BJ (cell line): ENCODE results near the gene DNAI4. TPM values are rescaled to one million over a fixed set of nuclear protein-coding genes. Genes with fewer than 3 reads are reported as not detected.

Source experiments
- CTCF ChIA-PET: fragments of 350-600 bp; formaldehyde crosslinking; extraction: SDS; loops from one replicate; lab custom pipeline; 2021; ENCODE audit warnings: antibody characterized with exemption, inconsistent platforms; lab: Yijun Ruan, JAX
- POLR2A ChIA-PET: fragments of 300-600 bp; sonication (Branson Sonifier 250); formaldehyde crosslinking; extraction: SDS; loops from one replicate; lab custom pipeline; 2021; ENCODE audit warnings: antibody characterized with exemption; lab: Charles Lee
- DNase-seq: peaks from one replicate; pipeline ENCODE4 v3.0.0-alpha.2; 2011; ENCODE audit warnings: low read depth
- H3K27me3 ChIP-seq: 2 replicates; pipeline ENCODE4 v1.6.0; 2011; ENCODE audit warnings: low read length; ENCODE audit not compliant: control insufficient read depth, insufficient read depth
- H3K36me3 ChIP-seq: 2 replicates; pipeline ENCODE4 v1.5.1; 2011; ENCODE audit warnings: low read length; ENCODE audit not compliant: control insufficient read depth, insufficient read depth
- H3K4me3 ChIP-seq: 2 replicates; pipeline ENCODE4 v1.5.1; 2011; ENCODE audit warnings: low read depth, mild to moderate bottlenecking, control low read depth, low read length
- polyA plus RNA-seq: library from polyadenylated mRNA; depleted of rRNA; stranded (reverse); fragments of >200 nt; gene quantifications from 2 replicates; pipeline ENCODE4 v1.2.3, GENCODE V29; 2011; rRNA removed
- TF ChIP-seq, protein P1 (sequence below): IDR thresholded peaks from 2 replicates; pipeline ENCODE4 v1.5.1; 2011; ENCODE audit warnings: low read depth, mild to moderate bottlenecking, control low read depth, inconsistent platforms, low read length, moderate library complexity; ENCODE audit not compliant: insufficient read depth

DNAI4 gene
- polyA plus RNA-seq, 1 experiment, result 1.3 TPM

DNA sequence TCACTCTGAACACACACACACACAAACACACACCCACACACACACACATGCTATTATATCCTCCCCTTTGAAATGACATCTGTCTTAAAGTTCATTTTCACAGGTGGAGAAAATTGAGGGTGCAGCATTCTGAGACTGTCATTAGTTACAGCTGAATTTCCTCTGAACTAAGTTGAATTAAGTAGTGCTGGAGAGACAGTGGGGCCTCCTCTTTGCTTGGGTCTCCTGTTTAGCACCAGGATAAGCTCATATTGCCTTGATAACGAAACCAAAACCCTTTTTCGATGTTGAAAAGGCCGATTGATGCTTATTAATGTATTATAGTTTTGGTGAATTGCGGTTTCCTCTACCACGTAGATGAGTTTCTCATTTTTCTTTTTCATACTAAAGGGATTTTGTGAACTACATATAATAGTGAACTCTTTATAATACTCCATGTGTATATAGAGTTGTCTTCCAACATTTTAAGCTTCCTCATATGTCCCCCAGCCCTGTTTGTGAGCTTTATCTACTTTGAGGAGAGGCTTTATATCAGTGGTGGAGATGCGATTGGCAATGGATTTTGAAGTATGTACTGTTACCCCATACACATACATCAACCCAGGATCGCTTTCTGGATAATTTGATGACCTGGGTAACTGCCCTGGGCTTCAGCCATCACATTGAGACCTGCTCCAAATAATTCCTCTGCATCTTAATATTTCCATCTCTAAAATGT lies 155.0 kb downstream of the DNAI4 start:
- no peak for DNase-seq
- Histone ChIP-seq H3K4me3 (no peak overlapping the region), H3K36me3 (no peaks in the 10 kb centered on the region), H3K27me3 (no peaks in the 10 kb centered on the region)
- CTCF ChIA-PET, result interaction anchor here (0.7 to 1.5 kb wide), 3 partner anchors 12 to 441 kb away, joined by 3 to 5 read pairs (median 3); no protein-coding TSS in a partner anchor
- POLR2A ChIA-PET, result no interaction called here
- TF ChIP-seq, protein P1, sequence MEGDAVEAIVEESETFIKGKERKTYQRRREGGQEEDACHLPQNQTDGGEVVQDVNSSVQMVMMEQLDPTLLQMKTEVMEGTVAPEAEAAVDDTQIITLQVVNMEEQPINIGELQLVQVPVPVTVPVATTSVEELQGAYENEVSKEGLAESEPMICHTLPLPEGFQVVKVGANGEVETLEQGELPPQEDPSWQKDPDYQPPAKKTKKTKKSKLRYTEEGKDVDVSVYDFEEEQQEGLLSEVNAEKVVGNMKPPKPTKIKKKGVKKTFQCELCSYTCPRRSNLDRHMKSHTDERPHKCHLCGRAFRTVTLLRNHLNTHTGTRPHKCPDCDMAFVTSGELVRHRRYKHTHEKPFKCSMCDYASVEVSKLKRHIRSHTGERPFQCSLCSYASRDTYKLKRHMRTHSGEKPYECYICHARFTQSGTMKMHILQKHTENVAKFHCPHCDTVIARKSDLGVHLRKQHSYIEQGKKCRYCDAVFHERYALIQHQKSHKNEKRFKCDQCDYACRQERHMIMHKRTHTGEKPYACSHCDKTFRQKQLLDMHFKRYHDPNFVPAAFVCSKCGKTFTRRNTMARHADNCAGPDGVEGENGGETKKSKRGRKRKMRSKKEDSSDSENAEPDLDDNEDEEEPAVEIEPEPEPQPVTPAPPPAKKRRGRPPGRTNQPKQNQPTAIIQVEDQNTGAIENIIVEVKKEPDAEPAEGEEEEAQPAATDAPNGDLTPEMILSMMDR, result no peak

DNA sequence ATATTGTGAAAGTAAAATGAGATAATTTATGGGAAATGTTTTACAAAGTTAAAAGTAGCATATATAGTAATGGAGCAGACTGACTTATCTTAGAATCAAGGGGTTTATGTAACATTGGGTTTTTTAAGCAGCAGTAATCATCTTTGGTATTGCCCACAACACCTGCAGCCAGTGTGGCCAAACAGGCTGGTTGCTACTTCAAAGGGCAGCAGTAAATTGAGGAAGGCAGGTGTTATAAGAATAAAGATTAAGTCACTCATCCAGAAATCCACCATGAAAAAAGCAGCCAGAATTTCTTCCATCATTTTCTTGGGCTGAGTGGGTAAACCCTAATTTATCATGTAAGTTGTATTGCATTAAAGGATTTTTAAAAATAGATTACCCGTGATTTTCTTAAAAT lies 155.7 kb downstream of the DNAI4 start:
- Histone ChIP-seq H3K4me3 (no peak overlapping the region), H3K27me3 (no peaks in the 10 kb centered on the region), H3K36me3 (no peaks in the 10 kb centered on the region)
- DNase-seq, result no peak
- TF ChIP-seq, protein P1, result no peak
- ChIA-PET CTCF (interaction anchor here (1.3 to 1.5 kb wide), 2 partner anchors 11 to 442 kb away, joined by 3 to 5 read pairs; no protein-coding TSS in a partner anchor), POLR2A (no interaction called here)

DNA sequence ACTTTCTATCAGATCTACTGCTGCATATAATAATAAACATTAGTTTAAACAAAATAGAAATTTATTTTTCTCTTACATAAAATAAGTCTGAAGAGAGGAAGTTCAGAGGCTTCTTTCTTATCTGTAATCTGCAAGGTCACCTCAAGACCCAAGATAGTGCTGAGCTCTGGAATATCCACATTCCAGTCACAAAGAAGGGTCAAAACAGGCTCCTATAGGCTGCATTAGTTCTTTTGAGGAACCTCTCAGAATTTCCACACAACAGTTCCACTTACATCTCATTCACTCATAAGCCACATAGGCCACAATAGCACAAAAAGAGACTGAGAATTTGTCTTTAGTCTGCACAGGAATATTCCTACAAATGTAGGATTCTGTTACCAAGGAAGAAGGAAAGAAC lies 157.0 kb downstream of the DNAI4 start:
- ChIA-PET CTCF (interaction anchor here (0.8 to 7.6 kb wide), 2 partner anchors 42 to 445 kb away, joined by 3 to 58 read pairs; no protein-coding TSS in a partner anchor), POLR2A (interaction anchor here (0.7 kb wide), 1 partner anchor 168 kb away, joined by 3 read pairs; no protein-coding TSS in a partner anchor)
- Histone ChIP-seq H3K27me3 (no peaks in the 10 kb centered on the region), H3K4me3 (no peak overlapping the region), H3K36me3 (no peaks in the 10 kb centered on the region)
- DNase-seq, result no peak
- TF ChIP-seq, protein P1, result no peak

DNA sequence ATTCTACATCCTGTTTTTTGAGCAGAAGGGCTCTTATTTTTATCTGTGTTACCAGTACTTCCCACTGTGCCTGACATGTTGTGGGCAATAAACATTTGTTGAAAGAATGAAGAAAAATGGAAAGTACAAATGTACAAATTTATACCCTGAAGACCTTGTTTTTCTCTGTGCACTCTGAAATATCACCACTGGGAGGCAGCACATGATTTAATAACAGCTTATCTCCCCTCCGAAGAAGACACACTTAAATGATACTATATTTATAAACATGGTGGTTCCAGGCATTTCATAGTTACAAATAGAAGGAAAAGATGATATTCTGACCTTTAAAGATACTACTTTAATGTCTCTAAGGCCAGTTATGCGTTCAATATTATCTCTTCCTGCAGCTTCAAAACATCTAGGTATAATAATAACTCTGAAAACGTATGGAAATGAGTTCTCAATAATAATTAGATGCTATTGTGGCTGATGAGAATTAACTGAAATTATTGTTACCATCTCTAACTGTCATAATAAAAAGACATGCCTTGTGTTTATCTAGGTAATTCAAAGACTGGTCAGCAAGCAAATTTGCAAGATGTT lies 159.6 kb downstream of the DNAI4 start:
- ChIA-PET POLR2A (no interaction called here), CTCF (interaction anchor here (0.7 to 7.6 kb wide), 11 partner anchors 9 to 732 kb away, joined by 3 to 58 read pairs (median 4); no protein-coding TSS in a partner anchor)
- DNase-seq, result no peak
- no peaks in the 10 kb centered on the region for H3K27me3 ChIP-seq
- H3K36me3 ChIP-seq, result no peaks in the 10 kb centered on the region
- H3K4me3 ChIP-seq, result no peak overlapping the region
- TF ChIP-seq, protein P1, result peak; percentile 70

Other genes with a start within 250 kb of the DNAI4 start
- 0.52 and 1.1 TPM in 2 replicates for gene DYNLT5, start 172.4 kb downstream of the DNAI4 start, polyA plus RNA-seq
- gene INSL5, start 123.6 kb downstream of the DNAI4 start, polyA plus RNA-seq, result not detected in 2 replicates
- gene MIER1, start 134 bp upstream of the DNAI4 start, polyA plus RNA-seq, result 6.4 and 14.5 TPM in 2 replicates
- 9.0 and 15.8 TPM in 2 replicates for gene SLC35D1, start 129.3 kb upstream of the DNAI4 start, polyA plus RNA-seq
- gene C1orf141, start 210.1 kb upstream of the DNAI4 start, polyA plus RNA-seq, result not detected in 2 replicates
- not detected in 2 replicates for gene IL23R, start 241.6 kb upstream of the DNAI4 start, polyA plus RNA-seq